Measurements from ENCODE around the gene ACSS1.
"Not testable (repeated sequence)": the region's sequence is repeated elsewhere in the genome, so short reads cannot be mapped to it uniquely, and the experiment has no call there.

Gene ACSS1

GRCh38 chr20:25005661-25006060 lies 52.3 kb downstream of the ACSS1 start:
- no peak for TF ChIP-seq ZNF274 (IDR thresholded peaks at IDR 0.05; ENCODE audit: low read depth, low read length)
- H3K4me3 ChIP-seq (ENCODE audit: low read length): no peak overlapping the region

DNA sequence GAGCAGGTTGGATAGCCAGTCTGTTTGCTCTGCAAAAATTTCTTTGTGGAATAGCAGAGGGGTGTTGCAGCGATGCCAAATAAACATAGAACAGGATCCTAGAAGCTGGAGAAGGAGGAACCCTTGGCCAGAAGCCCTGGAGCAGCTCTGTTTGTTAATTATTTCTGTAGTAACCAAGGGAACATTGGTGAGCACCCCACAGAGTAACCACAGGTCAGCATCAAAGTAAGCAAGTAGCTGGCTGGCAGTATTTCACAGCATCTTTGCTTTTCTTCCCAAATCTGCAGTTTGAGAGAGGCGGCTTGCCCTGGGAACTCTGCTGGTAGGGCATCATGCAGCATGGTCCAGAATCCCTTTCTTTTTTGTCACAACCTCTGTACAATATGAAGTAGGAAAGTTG lies 52.7 kb downstream of the ACSS1 start:
- TF ChIP-seq ZNF274 (IDR thresholded peaks at IDR 0.05; ENCODE audit: low read depth, low read length): no peak
- no peak overlapping the region for H3K4me3 ChIP-seq (ENCODE audit: low read length)

GRCh38 chr20:25003002-25003401 lies 54.9 kb downstream of the ACSS1 start:
- TF ChIP-seq ZNF274 (IDR thresholded peaks at IDR 0.05; ENCODE audit: low read depth, low read length): no peak
- H3K4me3 ChIP-seq (ENCODE audit: low read length): no peak overlapping the region

DNA sequence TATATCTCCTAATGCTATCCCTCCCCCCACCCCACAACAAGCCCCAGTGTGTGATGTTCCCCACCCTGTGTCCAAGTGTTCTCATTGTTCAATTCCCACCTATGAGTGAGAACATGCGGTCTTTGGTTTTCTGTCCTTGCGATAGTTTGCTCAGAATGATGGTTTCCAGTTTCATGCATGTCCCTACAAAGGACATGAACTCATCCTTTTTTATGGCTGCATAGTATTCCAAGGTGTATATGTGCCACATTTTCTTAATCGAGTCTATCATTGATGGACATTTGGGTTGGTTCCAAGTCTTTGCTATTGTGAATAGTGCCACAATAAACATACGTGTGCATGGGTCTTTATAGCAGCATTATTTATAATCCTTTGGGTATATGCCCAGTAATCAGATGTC lies 56.6 kb downstream of the ACSS1 start:
- H3K4me3 ChIP-seq (ENCODE audit: low read length): not testable (repeated sequence)

DNA sequence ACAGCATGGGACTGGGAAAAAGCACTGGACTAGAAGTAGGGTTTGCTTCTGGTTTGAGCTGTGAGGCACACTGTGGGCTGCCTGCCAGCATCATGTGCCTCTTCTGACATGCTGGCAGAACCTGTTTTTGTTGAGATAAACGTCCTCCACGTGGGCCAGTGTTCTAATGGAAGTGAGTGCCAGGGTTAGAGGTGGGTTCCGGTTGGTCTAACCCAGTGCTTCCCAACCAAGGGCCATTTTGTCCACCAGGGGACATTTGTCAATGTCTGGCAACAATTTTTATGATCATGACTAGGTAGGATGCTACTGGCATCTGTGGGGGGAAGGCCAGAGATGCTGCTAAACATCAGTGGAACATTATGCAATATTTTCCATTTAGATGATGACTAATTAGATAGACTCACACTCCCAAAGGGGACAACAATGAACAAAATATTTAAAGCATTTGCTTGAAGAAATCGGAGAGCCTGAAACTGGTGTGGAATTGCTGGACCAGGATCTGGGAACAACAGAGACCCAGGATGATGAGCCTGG lies 57.6 kb downstream of the ACSS1 start:
- H3K4me3 ChIP-seq (ENCODE audit: low read length): no peak overlapping the region
- TF ChIP-seq ZNF274 (IDR thresholded peaks at IDR 0.05; ENCODE audit: low read depth, low read length): no peak

GRCh38 chr20:24999568-24999967 lies 58.4 kb downstream of the ACSS1 start:
- TF ChIP-seq ZNF274 (IDR thresholded peaks at IDR 0.05; ENCODE audit: low read depth, low read length): no peak
- H3K4me3 ChIP-seq (ENCODE audit: low read length): no peak overlapping the region

- no peak overlapping the region for H3K4me3 ChIP-seq (ENCODE audit: low read length)
- no peak for TF ChIP-seq ZNF274 (IDR thresholded peaks at IDR 0.05; ENCODE audit: low read depth, low read length)
These were observed 59.1 kb downstream of the ACSS1 start for GRCh38 chr20:24998631-24999445.

DNA sequence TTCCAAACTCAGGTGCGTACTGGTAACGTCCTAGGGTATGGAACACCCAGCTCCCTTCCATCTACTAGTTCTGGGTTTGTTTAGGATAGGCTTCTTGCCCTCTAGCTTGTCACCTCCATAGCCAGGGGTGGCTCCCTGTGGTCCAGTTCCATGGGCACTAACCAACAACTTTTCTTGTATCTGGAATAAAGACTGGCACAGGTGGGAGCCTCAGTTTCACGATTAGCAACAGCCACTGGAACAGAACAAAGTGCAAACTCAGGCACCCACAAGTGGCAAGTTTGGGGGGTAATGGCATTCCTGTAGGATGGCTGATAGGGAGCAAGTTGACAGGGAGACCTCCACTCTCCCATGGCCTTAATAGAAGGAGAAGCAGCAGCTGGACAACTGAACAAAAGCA lies 59.8 kb downstream of the ACSS1 start:
- TF ChIP-seq ZNF274 (IDR thresholded peaks at IDR 0.05; ENCODE audit: low read depth, low read length): no peak
- no peak overlapping the region for H3K4me3 ChIP-seq (ENCODE audit: low read length)

GRCh38 chr20:24996449-24997377 lies 61.2 kb downstream of the ACSS1 start:
- H3K4me3 ChIP-seq (ENCODE audit: low read length): no peak overlapping the region
- no peak for TF ChIP-seq ZNF274 (IDR thresholded peaks at IDR 0.05; ENCODE audit: low read depth, low read length)

- no peak for TF ChIP-seq ZNF274 (IDR thresholded peaks at IDR 0.05; ENCODE audit: low read depth, low read length)
- H3K4me3 ChIP-seq (ENCODE audit: low read length): no peak overlapping the region
These were observed 62.0 kb downstream of the ACSS1 start for GRCh38 chr20:24995741-24996448.

GRCh38 chr20:24994470-24995368 lies 63.2 kb downstream of the ACSS1 start:
- no peak overlapping the region for H3K4me3 ChIP-seq (ENCODE audit: low read length)
- TF ChIP-seq ZNF274 (IDR thresholded peaks at IDR 0.05; ENCODE audit: low read depth, low read length): no peak

DNA sequence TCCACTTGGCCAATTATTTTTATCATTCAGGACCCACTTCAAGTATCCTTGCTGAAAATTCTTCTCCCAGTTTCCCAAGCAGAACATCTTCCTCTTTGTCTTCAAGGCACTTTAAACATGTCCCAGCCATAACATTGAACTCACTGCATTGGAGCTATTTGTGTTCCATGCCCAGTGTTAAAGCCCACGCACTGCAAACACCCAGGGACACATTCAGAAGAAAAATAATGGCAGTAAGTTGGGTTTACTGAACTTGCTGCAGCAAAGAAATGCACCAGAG lies 63.8 kb downstream of the ACSS1 start:
- no peak for TF ChIP-seq ZNF274 (IDR thresholded peaks at IDR 0.05; ENCODE audit: low read depth, low read length)
- H3K4me3 ChIP-seq (ENCODE audit: low read length): no peak overlapping the region

All from GM08714 (cell line).